Occipital lobe (tissue), 2 donors: ENCODE measurements around the gene PHACTR1. TPM values are rescaled to one million over a fixed set of nuclear protein-coding genes. Genes with fewer than 3 reads are reported as not detected.

ENCODE experiments used
- DNase-seq: peaks from one replicate; lab custom pipeline; 2025; lab: John Stamatoyannopoulos, UW
- total RNA-seq: library from RNA; depleted of rRNA; stranded (reverse); fragments of >200 nt; gene quantifications from one replicate; pipeline ENCODE4 v1.2.3, GENCODE V29; 2014

Gene PHACTR1
- total RNA-seq, 1 donor from 2014 or later: 40.7 TPM

DNA sequence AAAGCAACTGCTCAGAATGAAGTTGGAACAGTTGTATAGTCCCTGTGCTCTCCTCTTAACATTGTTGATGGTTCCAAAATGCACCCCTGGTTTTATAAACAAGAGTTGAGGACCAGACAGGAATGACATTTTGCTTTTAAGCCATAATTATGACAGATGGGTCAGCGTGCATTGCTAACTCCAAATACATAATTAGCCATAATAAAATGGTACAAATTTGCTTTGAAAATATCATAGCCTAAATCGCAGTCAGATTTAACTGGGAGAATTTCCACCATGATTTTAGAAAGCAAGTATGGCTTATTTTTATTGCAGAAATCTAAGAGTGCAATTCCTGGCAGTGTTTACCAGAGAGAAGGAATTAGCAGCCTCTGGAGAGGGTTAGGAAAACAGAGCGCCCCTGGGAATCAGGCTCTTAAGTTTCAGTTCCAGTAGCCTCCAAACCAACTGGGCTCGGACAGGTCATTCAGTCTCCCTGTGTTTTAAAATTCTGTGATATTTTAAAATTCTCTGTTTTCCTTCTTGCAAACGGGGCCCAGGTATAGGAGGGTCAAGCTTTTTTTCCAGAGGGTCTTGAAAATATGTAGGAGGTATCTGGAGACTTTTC is 309.4 kb downstream of the PHACTR1 start:
- no peak for DNase-seq

DNA sequence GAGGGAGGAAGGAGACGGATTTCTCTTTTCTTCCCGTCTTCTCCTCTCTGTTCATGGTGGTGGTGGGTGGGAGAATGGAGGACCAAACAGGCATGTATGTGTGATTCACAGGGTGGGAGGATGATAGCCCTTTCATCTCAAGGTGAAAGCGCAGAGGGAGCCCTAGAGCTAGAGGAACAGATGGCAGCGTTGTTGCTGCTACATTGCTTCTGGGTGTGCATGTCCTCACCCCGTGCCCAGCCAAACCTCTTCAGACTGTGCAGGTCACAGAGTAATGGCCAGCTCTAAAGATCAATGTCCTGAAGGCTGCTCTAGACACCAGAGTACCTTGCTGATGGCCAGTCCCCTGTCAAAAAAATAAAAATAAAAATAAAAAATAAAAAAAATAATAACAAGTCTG is 310.0 kb downstream of the PHACTR1 start:
- DNase-seq: no peak

DNA sequence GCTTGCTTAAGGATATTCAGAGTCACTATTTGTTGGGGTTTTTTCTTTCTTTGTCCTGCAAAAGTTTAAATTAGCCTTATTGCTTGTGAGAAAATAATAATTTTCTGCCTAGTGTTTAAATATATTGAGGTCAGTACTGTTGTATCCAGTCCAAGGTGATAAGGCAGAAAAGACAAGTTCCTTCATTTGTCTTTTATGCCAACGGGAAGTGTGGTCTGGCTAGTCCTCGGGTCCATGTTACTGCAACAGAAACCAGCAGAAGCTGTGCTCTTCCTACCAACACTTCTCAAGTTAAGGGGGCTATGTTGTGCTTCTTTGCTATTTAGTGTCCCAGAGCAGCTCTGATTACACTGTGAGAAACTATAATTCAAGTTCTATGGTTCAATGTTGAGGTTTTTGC is 310.6 kb downstream of the PHACTR1 start:
- DNase-seq: no peak

DNA sequence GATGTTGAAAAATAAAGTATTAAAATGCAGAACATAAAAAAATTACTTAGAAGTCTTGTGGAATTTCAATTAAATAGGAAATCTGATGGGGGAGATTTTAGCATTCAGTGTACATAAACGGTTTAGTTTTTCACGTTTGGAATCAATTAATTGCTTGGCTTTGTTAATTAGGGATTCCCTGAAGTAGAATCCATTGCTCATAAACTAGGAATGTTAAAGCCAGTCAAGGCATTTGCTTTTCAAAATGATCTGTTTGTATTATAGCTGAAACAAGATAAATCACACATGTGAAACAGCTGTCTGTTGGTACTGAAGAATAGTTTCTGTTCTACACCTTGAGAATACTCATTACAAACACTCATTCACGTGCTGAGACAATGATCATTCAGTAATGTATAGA is 313.8 kb downstream of the PHACTR1 start:
- no peak for DNase-seq

DNA sequence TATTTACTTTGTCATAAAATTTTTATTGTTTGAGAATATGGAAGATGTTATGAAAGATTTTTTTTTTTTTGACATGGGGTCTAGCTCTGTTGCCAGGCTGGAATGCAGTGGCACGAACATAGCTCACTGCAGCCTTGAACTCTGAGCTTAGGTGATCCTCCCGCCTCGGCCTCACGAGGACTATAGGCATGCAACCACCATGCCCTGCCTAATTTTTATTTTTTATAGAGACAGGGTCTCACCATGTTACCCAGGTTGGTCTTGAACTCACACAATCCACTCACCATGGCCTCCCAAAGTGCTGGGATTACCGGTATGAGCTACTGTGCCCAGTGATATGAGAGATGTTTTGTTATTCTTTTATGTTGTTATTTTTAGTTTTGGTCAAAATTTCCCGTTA is 316.0 kb downstream of the PHACTR1 start:
- no peak for DNase-seq

DNA sequence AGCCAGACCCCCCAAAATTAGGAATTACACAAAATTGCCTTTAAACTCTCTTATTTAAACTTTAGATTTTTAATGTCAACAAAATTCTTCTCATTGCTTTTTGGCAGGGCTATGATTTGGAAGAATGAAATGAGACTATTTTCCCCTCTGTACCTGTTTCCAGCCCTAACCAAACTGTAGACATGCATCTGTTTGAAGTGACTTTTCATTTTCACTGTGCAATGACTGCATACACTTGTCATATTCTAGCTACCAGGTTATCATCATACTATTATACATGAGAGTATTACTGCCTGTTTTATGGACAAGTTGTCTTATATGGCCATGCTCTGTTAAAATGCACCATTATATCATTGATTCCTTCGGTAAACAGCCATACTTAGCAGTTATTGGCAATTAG is 316.6 kb downstream of the PHACTR1 start:
- DNase-seq: no peak

DNA sequence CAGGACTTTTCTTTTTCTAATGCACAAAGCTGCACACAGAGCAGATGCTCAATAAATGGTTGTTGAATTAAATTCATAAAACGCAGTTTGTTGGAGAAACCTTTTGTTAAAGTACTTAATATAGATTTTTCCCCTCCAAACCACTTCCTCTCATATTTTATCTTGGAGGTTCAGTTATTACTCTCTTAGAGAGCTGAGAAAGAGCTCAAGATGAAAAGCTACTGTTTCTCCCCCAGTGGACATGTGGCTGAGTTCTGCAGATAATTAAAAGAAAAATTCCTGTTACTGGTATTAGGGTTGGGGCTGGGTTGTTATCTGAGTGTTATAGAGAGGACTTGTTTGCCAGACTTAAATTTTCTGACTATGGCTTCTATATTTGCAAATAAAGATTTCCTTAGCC is 317.7 kb downstream of the PHACTR1 start:
- DNase-seq: no peak

DNA sequence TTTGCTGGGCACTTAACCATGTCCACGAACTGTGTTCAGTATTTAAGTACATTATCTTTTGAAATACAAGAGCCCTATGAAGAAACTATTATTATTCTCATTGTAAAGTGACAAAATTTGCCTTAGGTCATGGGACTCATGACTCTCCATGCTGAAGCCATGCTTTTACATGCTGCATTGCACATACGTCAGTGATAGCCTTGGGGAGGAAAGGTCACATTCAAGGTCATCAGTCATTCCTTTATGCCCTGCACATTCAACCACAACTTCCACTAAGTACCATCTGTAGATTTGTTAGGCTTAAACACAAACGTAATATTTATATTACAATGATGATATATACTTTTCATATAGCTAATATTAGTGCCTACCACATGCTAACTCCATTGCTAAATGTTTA is 319.0 kb downstream of the PHACTR1 start:
- DNase-seq: no peak

DNA sequence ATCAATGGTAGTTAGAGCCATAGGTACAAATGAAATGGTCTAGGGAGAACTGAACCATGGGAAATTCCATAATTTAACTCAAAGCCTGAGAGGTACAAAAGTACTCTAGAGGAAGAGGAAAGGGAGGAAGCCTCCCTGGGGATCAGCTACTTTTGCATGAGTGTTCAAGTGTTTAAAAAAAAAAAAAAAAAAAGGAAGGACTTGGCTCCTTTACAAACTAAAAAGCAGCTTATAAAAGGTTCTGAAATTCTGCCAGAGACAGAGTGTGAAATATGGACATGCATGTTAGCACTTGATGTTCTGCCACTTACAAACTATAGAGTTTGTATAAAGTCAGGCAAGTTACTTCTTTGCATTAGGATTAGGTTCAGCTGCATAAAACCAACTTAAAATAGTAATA is 321.7 kb downstream of the PHACTR1 start:
- no peak for DNase-seq

DNA sequence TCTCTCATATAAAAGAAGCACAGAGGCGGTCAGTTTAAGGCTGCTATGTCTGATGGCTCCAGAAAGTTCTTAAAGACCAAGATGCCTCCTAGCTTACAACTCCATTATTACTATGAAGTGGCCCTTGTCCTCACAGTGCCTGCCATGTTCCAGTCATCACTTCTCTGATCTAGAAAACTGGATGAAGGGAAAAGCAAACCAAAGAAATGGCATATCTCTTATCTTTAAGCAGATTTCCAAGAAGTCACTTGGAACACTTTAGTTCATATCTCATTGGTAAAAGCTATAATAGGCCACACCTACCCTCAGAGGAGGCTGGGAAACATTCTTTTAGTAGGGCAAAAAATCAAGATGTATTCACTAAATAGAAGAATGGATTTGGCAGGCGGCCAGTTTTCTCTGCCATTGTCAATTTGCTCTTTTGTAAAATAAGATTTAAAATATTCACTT is 322.2 kb downstream of the PHACTR1 start:
- no peak for DNase-seq

DNA sequence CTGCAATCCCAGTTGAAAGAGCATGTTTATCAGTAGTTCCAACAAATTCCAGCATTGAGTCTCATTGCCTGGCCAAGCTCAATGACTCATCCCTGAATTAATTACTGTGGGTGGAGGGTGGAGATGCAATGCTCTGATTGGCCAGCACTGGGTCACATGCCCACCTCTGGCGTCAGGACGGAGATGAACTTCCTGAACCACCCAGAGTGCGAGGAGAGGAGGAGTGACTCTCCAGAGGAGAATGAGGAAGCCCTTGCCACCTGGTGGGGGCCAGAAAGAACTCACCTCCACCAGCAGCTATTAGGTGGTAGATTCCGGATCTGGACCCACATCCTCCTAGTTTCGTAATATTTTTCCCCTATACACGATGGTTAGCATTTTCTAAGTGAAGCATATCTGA is 327.8 kb downstream of the PHACTR1 start:
- no peak for DNase-seq

DNA sequence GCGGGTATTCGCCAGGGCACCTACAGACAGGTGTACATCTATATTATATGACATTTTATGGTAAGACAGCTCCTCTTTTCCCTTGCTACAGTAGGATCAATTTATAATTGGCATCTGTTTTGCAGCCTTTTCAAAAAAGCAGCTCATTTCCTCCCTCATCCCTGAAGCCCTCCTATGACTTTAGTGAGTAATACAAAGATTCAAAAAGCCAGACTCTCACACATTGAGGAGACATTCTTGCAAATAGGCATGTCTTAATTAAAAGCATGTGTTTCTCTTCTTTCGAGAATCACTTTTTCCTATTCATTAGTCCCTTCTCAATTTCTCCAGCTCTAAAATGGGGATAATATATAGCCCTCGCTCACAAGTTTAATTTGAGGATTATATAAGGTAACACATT is 328.3 kb downstream of the PHACTR1 start:
- DNase-seq: no peak

DNA sequence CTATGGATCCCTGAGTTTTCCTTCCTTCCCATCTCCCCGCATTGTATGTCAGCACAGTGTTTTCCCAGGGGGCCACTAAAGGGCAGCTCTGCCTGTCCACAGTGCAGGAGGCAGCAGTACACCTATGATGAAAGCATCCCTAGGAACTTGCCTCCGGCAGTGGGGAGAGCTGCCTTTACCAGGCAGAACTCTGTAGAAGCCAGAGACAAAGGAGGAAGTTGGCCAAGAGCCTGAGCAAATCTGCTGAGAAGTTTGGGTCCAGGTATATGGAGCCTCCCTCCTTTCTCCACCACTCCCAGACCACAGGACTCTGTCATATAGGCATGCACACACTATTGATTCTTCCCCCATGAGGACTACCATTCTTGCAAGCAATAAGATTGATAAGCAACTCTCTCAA is 329.1 kb downstream of the PHACTR1 start:
- no peak for DNase-seq

DNA sequence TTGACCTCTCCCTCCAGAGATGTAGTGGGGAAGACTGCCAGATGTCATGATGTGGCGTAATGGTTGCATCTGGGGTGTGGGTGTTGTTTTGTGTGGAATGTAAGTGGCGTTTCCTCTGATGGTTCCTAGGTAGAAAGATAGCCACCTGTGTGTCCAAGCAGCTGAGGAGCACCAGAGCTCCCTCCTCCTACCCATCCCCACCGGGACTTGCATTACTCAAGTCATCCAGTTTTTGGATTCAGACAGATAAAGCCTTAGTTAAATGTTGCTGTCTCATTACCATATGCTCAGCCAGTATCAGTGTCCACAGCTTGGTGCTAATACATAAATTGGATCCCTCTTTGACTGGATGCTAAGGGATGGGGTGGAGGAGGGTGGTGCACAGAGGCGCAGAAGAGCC is 329.5 kb downstream of the PHACTR1 start:
- no peak for DNase-seq

DNA sequence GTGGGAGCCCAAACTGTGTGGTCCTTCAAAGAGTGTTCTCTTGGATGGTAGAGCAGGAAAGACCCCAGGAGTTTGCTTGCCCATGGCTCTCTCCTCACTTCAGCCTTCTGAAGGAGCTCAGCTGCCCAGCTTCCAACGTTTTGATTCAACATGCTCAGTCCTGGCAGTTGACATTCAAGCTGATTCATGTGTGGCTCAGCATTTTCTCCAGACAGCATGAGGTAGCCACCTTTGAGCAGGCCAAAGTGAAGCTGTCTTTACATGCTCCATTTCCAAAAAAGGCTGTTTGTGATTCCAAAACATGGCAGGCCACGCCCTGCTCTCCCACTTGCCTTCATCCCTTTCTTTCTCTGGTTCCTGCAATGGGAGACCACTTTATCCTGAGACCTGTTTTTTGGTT is 331.5 kb downstream of the PHACTR1 start:
- no peak for DNase-seq

DNA sequence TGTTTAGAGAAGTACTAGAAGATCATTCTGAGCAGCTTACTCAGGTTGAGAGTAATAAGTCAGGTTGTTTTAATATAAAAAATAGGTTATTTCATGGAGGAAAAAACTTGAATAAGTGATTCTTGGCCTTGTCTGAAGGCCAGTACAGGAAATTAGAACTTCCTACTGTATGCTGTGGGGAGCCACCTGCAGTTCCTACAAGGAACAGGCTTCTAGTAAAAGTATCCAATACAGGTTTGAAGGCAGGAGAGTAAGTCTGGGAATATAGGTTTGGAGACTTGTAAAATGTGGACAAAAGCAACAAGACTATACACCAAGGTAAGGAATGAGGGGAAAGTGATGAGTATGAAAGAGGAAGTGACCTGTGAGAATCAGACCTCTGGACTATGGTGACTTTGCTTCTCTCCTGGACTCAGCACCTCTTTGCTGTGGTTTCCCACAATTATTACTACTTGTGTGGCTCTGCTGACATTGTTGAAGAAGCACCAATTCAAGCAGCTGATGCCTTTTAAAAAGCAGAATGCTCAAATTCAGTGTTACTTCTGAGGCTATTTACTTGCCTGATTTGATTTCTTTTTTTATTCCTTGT is 333.2 kb downstream of the PHACTR1 start:
- DNase-seq: no peak

DNA sequence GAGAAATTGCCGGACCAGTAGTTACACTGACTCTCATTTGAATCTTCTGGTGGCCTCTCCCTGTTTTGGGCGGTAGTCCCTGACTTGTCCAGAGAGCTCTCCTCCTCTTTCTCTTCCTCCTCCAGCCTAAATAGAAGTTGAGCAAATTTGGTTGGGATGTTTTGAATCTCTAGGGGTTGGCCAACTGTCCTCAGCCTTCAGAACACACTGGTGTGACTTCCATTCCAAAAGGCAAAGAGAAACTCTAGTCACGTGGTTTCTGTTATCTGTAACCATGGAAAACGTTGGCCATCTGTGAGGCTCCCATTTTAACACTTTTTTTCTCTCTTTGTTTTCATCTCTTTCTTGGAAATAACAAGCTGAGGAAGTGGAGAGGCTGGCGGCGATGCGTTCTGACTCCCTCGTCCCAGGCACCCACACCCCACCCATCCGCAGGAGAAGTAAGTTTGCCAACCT is 336.5 kb downstream of the PHACTR1 start:
- DNase-seq: peak; percentile 14

DNA sequence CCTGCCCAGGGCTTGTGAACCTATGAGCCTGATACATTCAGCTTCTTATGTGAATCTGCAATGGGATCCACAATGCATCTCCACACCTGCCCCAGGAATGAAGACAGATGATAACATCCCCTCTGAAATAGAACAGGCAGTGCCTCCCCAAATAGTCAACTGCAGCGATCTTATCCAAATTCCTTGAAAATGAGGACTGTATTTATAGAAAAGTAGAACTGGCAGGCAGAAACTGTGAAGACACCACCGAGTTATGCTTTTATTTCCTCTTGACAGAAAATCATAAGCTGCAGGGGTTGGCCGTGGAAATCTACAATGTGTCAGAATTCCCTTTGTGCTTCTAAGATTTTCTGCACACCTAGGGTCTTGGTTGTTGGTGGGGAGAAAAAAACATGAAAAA is 341.5 kb downstream of the PHACTR1 start:
- DNase-seq: peak; percentile 50

DNA sequence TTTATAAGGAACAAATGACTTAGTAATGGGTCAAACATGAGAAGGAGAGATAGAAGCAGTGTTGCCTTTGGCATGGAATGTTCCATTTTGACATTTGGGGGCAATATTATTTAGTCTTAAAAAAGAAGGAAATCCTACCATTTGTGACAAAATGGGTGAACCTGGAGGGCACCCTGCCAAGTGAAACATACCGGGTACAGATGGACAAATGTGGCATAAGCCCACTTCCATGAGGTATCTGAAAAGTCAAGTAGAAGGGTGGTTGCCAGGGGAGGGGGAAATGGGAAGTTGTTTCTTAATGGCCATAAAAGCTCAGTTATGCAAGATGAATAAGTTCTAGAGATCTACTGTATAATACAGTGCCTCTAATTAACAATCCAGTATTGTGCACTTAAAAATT is 342.5 kb downstream of the PHACTR1 start:
- DNase-seq: no peak

DNA sequence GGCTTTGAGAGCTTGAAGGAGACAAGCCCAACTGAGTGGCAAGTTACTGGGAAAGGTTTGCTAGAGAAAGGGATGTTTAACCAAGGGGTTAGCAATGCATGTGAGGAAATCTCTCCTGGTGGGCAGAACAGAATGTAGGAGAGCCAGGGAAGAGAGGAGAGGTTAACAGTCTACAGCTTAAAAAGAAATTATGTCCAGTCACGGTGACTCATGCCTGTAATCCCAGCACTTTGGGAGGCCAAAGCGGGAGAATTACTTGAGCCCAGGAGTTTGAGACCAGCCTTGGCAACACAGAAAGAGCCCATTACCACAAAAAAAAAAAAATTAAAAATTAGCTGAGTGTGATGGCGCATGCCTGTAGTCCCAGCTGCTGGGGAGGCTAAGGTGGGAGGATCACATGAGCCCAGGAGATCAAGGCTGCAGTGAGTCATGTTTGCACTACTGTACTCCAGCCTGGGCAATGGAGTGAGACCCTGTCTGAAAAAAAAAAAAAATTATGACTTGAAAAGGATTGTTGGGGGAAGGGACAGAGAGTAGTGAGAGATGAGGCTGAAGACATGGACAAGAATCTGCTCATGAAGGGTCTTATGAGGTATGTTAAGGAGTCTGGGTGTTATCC is 346.8 kb downstream of the PHACTR1 start:
- DNase-seq: no peak

DNA sequence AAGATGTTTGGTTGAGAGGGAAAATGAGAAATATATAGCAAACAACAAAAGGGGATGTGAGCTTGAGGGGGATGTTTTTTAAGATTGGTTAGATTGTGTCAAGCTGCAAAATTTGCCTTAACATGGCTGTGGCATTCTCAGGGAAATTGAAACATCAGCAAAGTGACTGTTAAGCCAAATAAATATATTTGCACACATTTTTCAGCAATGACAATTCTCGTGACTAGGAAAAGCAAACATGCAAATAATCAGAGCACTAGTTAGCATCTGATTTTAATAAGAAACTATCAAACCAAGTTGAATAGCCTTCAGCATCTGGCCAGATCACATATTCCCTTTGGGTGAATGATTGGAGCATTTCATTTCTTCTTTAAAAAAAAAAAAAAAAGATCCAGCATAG is 349.0 kb downstream of the PHACTR1 start:
- DNase-seq: no peak

DNA sequence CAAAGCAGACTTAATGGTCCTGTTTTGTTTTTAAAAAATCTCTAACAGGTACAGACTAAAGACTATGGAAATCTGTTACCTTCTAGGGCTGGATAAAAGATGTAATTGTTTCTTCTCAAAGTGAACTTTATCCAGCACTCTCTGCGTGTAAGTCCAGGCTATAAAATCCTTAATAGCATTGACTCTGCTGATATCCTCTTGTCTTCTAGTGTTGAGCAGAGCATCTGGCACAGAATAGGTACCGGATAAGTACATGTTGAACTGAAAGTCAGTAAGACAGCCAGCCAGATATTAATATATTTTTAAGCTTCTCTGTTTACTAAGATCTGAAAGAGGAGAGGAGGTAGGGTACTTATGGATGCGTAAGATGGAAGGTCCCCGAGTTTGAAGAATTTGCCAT is 349.5 kb downstream of the PHACTR1 start:
- no peak for DNase-seq

DNA sequence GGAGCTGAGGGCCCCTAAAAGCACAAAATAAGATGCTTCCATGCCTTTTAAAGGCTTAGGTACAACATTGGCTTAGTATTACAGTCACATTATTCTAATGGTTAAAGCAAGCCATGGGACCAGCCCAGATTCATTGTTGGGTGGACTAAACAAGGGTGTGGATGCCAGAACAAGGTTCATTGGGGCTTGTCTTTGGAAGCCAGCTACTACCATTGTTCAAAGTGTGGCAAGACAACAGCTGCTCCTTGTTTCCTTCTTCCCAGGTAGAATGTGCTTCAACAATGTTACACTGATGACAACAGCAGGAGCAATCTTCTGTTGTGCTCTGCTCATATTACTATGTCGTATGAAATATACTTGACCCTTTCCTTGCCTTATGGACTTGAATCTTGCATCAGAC is 350.3 kb downstream of the PHACTR1 start:
- DNase-seq: no peak
